ENCODE measurements around the gene NFU1. TPM values are rescaled to one million over a fixed set of nuclear protein-coding genes. Genes with fewer than 3 reads are reported as not detected.
A peak's percentile ranks its signal among the peaks of the same experiment; 100 is the strongest.

The NFU1 gene
- total and polyA plus RNA-seq, 2 of the 8 experiments (the other 6 are each of a cell fraction or from before 2014, with no cell fraction given), result 18.4 to 45.5 TPM

DNA sequence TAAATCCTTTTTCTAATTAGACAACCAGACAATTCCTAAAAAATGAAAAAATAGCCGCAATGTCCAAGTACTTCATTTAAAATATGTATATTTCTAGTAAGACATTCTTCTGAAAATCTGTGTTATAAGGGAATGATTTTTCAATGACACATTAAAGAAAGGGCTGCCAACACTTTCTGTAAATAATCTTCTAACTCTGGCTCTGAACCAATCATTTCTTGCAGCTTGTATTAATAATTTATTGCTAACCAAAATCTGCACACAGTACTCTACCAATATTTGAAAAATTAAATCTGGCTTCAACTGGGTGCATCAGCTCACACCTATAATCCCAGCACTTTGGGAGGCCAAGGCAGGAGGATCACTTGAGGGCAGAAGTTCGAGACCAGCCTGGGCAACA, 8.3 kb downstream of the NFU1 start:
- no peak overlapping the region for H2BK120ac ChIP-seq (replicated peaks; ENCODE audit: low read depth, low read length)
- no peak overlapping the region for H3K4me2 ChIP-seq (ENCODE audit: insufficient read depth in 1 of 2, low read depth in 2 of 2, low read length in 2 of 2)
- H4K20me1 ChIP-seq (replicated peaks in 1 of 2; ENCODE audit: control insufficient read depth in 1 of 2, insufficient read depth in 2 of 2, low read length in 2 of 2), result no peaks in the 10 kb centered on the region
- H2BK15ac ChIP-seq (ENCODE audit: low read length), result no peak overlapping the region
- no peaks in the 10 kb centered on the region for H3K4me1 ChIP-seq (replicated peaks in 1 of 4; ENCODE audit: control insufficient read depth in 3 of 4, insufficient read depth in 4 of 4, low read length in 3 of 4)
- no peak overlapping the region for H3K14ac ChIP-seq (ENCODE audit: insufficient read length)
- CTCF ChIA-PET (ENCODE audit: partially characterized antibody), result interaction anchor here (0.7 to 1.1 kb wide), 2 partner anchors 53 to 215 kb away, joined by 3 to 4 read pairs; partner anchors contain the start of gene AAK1
- peaks cover 0 to 3% (median 1%) of the 10 kb centered on the region in 4 experiments; a peak in 2 of 8 replicates for H3K36me3 ChIP-seq (ENCODE audit: control insufficient read depth in 2 of 4, insufficient read depth in 4 of 4, low read length in 3 of 4)
- H2BK12ac ChIP-seq (ENCODE audit: low read depth, low read length), result no peak overlapping the region
- H3K9me3 ChIP-seq (ENCODE audit: insufficient read depth in 2 of 2, low read depth in 1 of 2, low read length in 1 of 2), result no peaks in the 10 kb centered on the region
- H2AK5ac ChIP-seq (ENCODE audit: low read depth, low read length), result no peak overlapping the region
- no peaks in the 10 kb centered on the region for H3K27me3 ChIP-seq (replicated peaks in 1 of 4; ENCODE audit: control insufficient read depth in 3 of 4, extremely low read depth in 1 of 4, insufficient read depth in 3 of 4, low read length in 3 of 4)
- no peaks in the 10 kb centered on the region; a peak in 1 of 4 replicates for H3K79me2 ChIP-seq (ENCODE audit: control insufficient read depth in 1 of 2, insufficient read depth in 2 of 2, low read length in 2 of 2)
- no peak overlapping the region for H3K9ac ChIP-seq (replicated peaks in 1 of 4; ENCODE audit: extremely low read depth in 1 of 4, low read depth in 3 of 4, low read length in 3 of 4)
- H3K4me3 ChIP-seq (ENCODE audit: extremely low read depth in 1 of 4, insufficient read depth in 2 of 4, low read depth in 3 of 4, low read length in 4 of 4), result no peak overlapping the region
- no peak overlapping the region for H3K23ac ChIP-seq (ENCODE audit: insufficient read length)
- H4K8ac ChIP-seq (ENCODE audit: extremely low read depth, insufficient read depth, low read length), result no peak overlapping the region
- H4K91ac ChIP-seq (replicated peaks; ENCODE audit: insufficient read length, low read length), result no peak overlapping the region
- TF ChIP-seq CHD1 (IDR thresholded peaks at IDR 0.05; ENCODE audit: low read depth, low read length), result no peak
- no peak for TF ChIP-seq SAP30 (IDR thresholded peaks at IDR 0.05; ENCODE audit: insufficient read depth, insufficient replicate concordance, low read length)
- TF ChIP-seq SIX5 (IDR thresholded peaks at IDR 0.05; ENCODE audit: low read depth, low read length), result no peak
- TF ChIP-seq JUND (IDR thresholded peaks at IDR 0.05; ENCODE audit: low read length), result no peak
- TF ChIP-seq BRCA1 (IDR thresholded peaks at IDR 0.05; ENCODE audit: low read depth, low read length), result no peak
- TF ChIP-seq CBX5 (IDR thresholded peaks at IDR 0.05; ENCODE audit: low read depth, low read length), result no peak
- TF ChIP-seq BCL11A (IDR thresholded peaks at IDR 0.05; ENCODE audit: low read depth in 2 of 2, low read length in 2 of 2), result no peak
- no peak for TF ChIP-seq EP300 (IDR thresholded peaks at IDR 0.05; ENCODE audit: borderline replicate concordance in 1 of 2, low read depth in 2 of 2, low read length in 2 of 2)
- no peak for TF ChIP-seq SIN3A (conservative IDR thresholded peaks at IDR 0.05 in 1 of 2, IDR thresholded peaks at IDR 0.05 in 1 of 2; ENCODE audit: low read depth in 1 of 2, low read length in 2 of 2)
- no peak for TF ChIP-seq GABPA (IDR thresholded peaks at IDR 0.05; ENCODE audit: borderline replicate concordance, insufficient read depth, low read length)
- no peak overlapping the region for H2BK20ac ChIP-seq (ENCODE audit: low read length)
- H4K5ac ChIP-seq (ENCODE audit: insufficient read length, low read depth, low read length), result no peak overlapping the region
- H3K79me1 ChIP-seq (ENCODE audit: low read depth, low read length), result no peaks in the 10 kb centered on the region
- POLR2A ChIA-PET (ENCODE audit: partially characterized antibody), result interaction anchor here (0.6 kb wide), 1 partner anchor 967 kb away, joined by 3 read pairs; no protein-coding TSS in a partner anchor
- no peak overlapping the region for H2AFZ ChIP-seq (ENCODE audit: low read length)
- H3K27ac ChIP-seq (ENCODE audit: low read depth, low read length), result no peak overlapping the region
- DNase-seq (ENCODE audit: low read depth in 1 of 2, low spot score in 2 of 2) (peak in 1 of 2 experiments; percentile 2), FAIRE-seq (no peak)
- no peak overlapping the region for H3K4ac ChIP-seq (replicated peaks; ENCODE audit: insufficient read length, low read depth, low read length)
- no peak overlapping the region for H3K56ac ChIP-seq (replicated peaks; ENCODE audit: insufficient read length, low read depth, low read length)
- no peaks in the 10 kb centered on the region for H3K23me2 ChIP-seq (ENCODE audit: low read depth, low read length)
- H2BK5ac ChIP-seq (ENCODE audit: low read depth, low read length), result no peak overlapping the region
- WGBS, 2 experiments (ENCODE audit: extremely low coverage in 1 of 2, insufficient coverage in 1 of 2, insufficient read length in 1 of 2, insufficient replicate concordance in 2 of 2, low coverage in 1 of 2, low lambda C conversion rate in 2 of 2, missing lambda C conversion rate in 1 of 2), result 92% methylated on average over 2 of the region's 2 CpGs; no CpG with 5 or more reads in 1 of the 2 experiments
- no peak overlapping the region for H3K18ac ChIP-seq (ENCODE audit: extremely low read depth, low read length)
